Activated T-helper 17 cell treated with anti-CD3 and anti-CD28 coated beads, Interleukin-2, amount 50 U/mL, for 72 hours (primary cell): ENCODE results near the gene PYGO1. TPM values are rescaled to one million over a fixed set of nuclear protein-coding genes. Genes with fewer than 3 reads are reported as not detected.
"Not testable (repeated sequence)": the region's sequence is repeated elsewhere in the genome, so short reads cannot be mapped to it uniquely, and the experiment has no call there.

Source experiments
- ATAC-seq: fragments of 150-1000 bp; cut with Tn5 transposase; replicated peaks from 2 replicates; pipeline ENCODE4 v1.10.0; 2021; ENCODE audit warnings: mild to moderate bottlenecking, moderate library complexity
- H3K27ac Mint-ChIP-seq: one replicate; pipeline ENCODE4 v1.8.0; 2022; ENCODE audit warnings: mixed read lengths
- H3K27me3 Mint-ChIP-seq: one replicate; pipeline ENCODE4 v1.8.0; 2022; ENCODE audit warnings: mixed read lengths
- H3K36me3 Mint-ChIP-seq: one replicate; pipeline ENCODE4 v1.8.0; 2022; ENCODE audit warnings: low read depth, mild to moderate bottlenecking, mixed read lengths
- H3K4me1 Mint-ChIP-seq: one replicate; pipeline ENCODE4 v1.8.0; 2022; ENCODE audit warnings: mixed read lengths
- H3K4me3 Mint-ChIP-seq: one replicate; pipeline ENCODE4 v1.8.0; 2022; ENCODE audit warnings: mild to moderate bottlenecking, mixed read lengths
- H3K9me3 Mint-ChIP-seq: one replicate; pipeline ENCODE4 v1.8.0; 2022; ENCODE audit warnings: mixed read lengths
- total RNA-seq, 2 donors: library from RNA; stranded (reverse); gene quantifications; one replicate each; pipeline ENCODE4 v1.2.3, GENCODE V29; 2022

The PYGO1 gene
- total RNA-seq, 2 donors from 2014 or later: not detected

- H3K4me3 Mint-ChIP-seq: no peak overlapping the region
- peaks cover 15% of the 10 kb centered on the region for H3K27me3 Mint-ChIP-seq
- H3K27ac Mint-ChIP-seq: no peak overlapping the region
- no peaks in the 10 kb centered on the region for H3K36me3 Mint-ChIP-seq
- ATAC-seq: no peak
- H3K4me1 Mint-ChIP-seq: no peaks in the 10 kb centered on the region
- no peaks in the 10 kb centered on the region for H3K9me3 Mint-ChIP-seq
Measured at GRCh38 chr15:55535436-55535835, 52.7 kb downstream of the PYGO1 start.

DNA sequence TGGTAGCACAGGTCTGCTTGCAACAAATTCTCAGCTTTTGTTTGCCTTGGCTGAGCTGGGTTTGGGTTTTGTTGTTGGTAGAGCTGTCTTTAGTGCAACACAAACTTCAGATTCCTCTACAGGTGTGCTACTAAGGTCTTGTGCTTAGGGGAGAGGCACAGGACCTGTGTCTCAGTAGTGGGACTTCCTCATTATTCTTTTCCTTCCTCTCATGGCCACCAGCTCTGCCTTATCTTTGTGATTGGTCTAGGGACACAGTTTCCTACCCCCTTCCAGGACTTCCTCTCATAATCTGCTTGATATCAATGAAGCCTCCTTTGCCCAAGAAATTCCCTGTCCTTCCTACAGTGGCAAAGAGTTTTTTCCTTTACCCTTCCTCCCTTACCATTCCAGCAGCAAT is 55.2 kb downstream of the PYGO1 start:
- no peak overlapping the region for H3K4me3 Mint-ChIP-seq
- no peaks in the 10 kb centered on the region for H3K9me3 Mint-ChIP-seq
- H3K4me1 Mint-ChIP-seq: no peaks in the 10 kb centered on the region
- no peaks in the 10 kb centered on the region for H3K36me3 Mint-ChIP-seq
- ATAC-seq: no peak
- no peak overlapping the region for H3K27ac Mint-ChIP-seq
- H3K27me3 Mint-ChIP-seq: peaks cover 7% of the 10 kb centered on the region

- no peaks in the 10 kb centered on the region for H3K36me3 Mint-ChIP-seq
- no peak for ATAC-seq
- H3K27me3 Mint-ChIP-seq: peaks cover 8% of the 10 kb centered on the region
- no peaks in the 10 kb centered on the region for H3K4me1 Mint-ChIP-seq
- no peak overlapping the region for H3K4me3 Mint-ChIP-seq
- H3K27ac Mint-ChIP-seq: no peak overlapping the region
- H3K9me3 Mint-ChIP-seq: no peaks in the 10 kb centered on the region
Measured at GRCh38 chr15:55530861-55531313, 57.3 kb downstream of the PYGO1 start.

DNA sequence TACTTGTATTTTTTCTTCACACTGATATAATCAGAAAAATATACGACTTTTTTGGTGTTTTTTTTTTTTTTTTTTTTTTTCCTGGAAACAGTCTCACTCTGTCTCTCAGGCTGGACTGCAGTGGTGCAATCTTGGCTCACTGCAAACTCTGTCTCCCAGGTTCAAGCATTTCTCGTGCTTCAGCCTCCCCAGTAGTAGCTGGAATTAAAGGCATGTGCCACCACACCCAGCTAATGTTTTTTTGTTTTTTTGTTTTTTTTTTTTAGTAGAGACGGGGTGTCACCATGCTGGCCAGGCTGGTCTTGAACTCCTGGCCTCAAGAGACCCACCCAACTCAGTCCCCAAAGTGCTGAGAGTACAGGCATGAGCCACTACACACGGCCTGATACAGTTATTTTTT is 59.3 kb downstream of the PYGO1 start:
- no peak for ATAC-seq
- Mint-ChIP-seq H3K27me3 (peaks cover 21% of the 10 kb centered on the region), H3K4me1 (no peaks in the 10 kb centered on the region), H3K36me3 (no peaks in the 10 kb centered on the region), H3K4me3 (no peak overlapping the region), H3K9me3 (no peaks in the 10 kb centered on the region), H3K27ac (no peak overlapping the region)

- H3K36me3 Mint-ChIP-seq: no peaks in the 10 kb centered on the region
- no peak for ATAC-seq
- H3K9me3 Mint-ChIP-seq: no peaks in the 10 kb centered on the region
- no peaks in the 10 kb centered on the region for H3K4me1 Mint-ChIP-seq
- peaks cover 23% of the 10 kb centered on the region for H3K27me3 Mint-ChIP-seq
- no peak overlapping the region for H3K27ac Mint-ChIP-seq
- H3K4me3 Mint-ChIP-seq: no peak overlapping the region
Measured at GRCh38 chr15:55527150-55527549, 61.0 kb downstream of the PYGO1 start.

DNA sequence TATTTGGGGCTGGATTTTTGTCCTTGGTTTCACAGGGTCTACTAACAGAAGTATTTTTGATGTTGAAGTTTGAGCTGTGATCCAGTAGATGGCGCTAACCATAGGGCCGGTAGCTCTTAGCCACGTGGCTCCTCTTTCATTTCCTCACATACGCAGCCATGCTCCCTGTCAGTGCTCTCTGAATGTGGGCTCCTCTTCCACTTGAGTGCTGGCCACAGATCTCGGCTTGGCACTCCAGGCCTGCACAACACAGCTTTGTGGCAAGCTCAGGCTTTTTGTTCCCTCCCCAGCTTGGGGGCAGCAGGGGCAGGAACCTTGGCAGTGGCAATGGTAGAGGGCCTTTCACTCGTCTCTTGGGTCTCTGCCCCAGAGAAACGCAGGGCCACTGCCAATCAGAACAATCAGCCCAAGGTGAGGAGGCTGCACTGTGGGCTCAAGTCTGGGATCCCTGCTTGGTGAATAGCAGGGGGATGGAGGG is 61.5 kb downstream of the PYGO1 start:
- Mint-ChIP-seq H3K27ac (no peak overlapping the region), H3K27me3 (peaks cover 23% of the 10 kb centered on the region), H3K9me3 (no peaks in the 10 kb centered on the region), H3K36me3 (no peaks in the 10 kb centered on the region), H3K4me3 (no peak overlapping the region), H3K4me1 (no peaks in the 10 kb centered on the region)
- ATAC-seq: peak; percentile 34

- H3K36me3 Mint-ChIP-seq: no peaks in the 10 kb centered on the region
- ATAC-seq: no peak
- H3K9me3 Mint-ChIP-seq: no peaks in the 10 kb centered on the region
- H3K4me1 Mint-ChIP-seq: no peaks in the 10 kb centered on the region
- peaks cover 26% of the 10 kb centered on the region for H3K27me3 Mint-ChIP-seq
- no peak overlapping the region for H3K4me3 Mint-ChIP-seq
- no peak overlapping the region for H3K27ac Mint-ChIP-seq
Measured at GRCh38 chr15:55522742-55523450, 65.2 kb downstream of the PYGO1 start.

- Mint-ChIP-seq H3K9me3 (no peaks in the 10 kb centered on the region), H3K4me3 (no peak overlapping the region), H3K27me3 (peaks cover 11% of the 10 kb centered on the region), H3K36me3 (no peaks in the 10 kb centered on the region), H3K27ac (no peak overlapping the region), H3K4me1 (no peaks in the 10 kb centered on the region)
- ATAC-seq: no peak
Measured at GRCh38 chr15:55518641-55519040, 69.5 kb downstream of the PYGO1 start.

DNA sequence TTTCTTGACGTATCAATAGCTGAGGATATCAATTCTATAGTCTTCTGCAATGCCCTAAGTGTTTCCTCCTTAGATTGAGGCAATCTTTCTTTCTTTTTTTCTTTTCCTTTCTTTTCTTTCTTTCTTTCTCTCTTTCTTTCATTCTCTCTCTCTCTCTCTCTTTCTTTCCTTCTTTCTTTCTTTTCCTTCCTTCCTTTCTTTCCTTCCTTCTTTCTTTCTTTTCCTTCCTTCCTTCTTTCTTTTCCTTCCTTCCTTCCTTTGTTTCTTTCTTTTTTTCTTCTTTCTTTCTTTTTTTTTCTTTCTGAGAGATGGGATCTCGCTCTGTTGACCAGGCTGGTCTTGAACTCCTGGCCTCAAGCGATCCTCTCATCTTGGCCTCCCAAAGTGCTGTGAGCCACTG is 70.1 kb downstream of the PYGO1 start:
- no peak for ATAC-seq
- H3K9me3 Mint-ChIP-seq: no peaks in the 10 kb centered on the region
- H3K27me3 Mint-ChIP-seq: peaks cover 10% of the 10 kb centered on the region
- H3K27ac Mint-ChIP-seq: no peak overlapping the region
- no peak overlapping the region for H3K4me3 Mint-ChIP-seq
- H3K4me1 Mint-ChIP-seq: no peaks in the 10 kb centered on the region
- H3K36me3 Mint-ChIP-seq: no peaks in the 10 kb centered on the region

- Mint-ChIP-seq H3K4me1 (no peaks in the 10 kb centered on the region), H3K36me3 (no peaks in the 10 kb centered on the region), H3K9me3 (no peaks in the 10 kb centered on the region), H3K27me3 (peaks cover 11% of the 10 kb centered on the region), H3K27ac (no peak overlapping the region), H3K4me3 (no peak overlapping the region)
- ATAC-seq: no peak
Measured at GRCh38 chr15:55515991-55516776, 72.0 kb downstream of the PYGO1 start.

DNA sequence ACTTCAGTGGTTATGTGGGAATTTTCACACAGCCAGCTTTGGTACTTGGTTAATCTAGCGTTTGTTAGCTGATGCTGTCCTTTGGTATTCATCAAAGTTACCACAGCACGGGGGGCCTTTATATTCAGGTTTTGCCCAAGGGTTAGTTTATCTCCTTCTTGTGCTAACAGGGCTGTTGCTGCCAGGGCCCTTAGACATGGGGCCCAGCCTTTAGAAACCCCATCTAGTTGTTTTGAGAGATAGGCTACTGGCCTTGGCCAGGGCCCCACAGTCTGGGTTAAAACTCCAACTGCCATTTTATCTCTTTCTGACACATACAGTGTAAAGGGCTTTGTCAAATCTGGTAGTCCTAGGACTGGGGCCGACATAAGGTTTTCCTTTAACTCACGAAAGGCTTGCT is 72.7 kb downstream of the PYGO1 start:
- H3K9me3 Mint-ChIP-seq: no peaks in the 10 kb centered on the region
- H3K36me3 Mint-ChIP-seq: no peaks in the 10 kb centered on the region
- peaks cover 11% of the 10 kb centered on the region for H3K27me3 Mint-ChIP-seq
- H3K4me1 Mint-ChIP-seq: no peaks in the 10 kb centered on the region
- no peak overlapping the region for H3K27ac Mint-ChIP-seq
- no peak for ATAC-seq
- no peak overlapping the region for H3K4me3 Mint-ChIP-seq

DNA sequence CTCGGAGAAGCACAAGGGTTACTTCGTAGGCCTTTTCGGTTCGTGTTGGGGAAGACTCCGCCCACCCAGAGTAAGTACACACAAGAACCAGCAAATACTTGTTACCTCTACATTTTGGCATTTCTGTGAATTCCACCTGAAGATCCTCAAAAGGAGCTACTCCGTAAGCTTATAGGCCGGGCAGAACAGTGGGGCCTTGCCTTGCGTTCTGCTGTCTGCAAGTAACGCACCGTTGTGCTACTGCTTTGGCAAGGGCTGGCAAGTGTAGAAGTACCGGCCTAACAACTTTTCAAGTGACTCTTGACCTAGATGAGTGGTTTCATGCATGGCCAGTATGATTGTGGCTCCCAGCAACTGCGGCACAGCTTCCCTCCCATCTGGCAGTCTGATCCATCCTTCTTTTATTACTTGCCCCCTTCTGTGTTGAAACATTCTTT is 73.7 kb downstream of the PYGO1 start:
- H3K36me3 Mint-ChIP-seq: no peaks in the 10 kb centered on the region
- H3K9me3 Mint-ChIP-seq: no peaks in the 10 kb centered on the region
- no peaks in the 10 kb centered on the region for H3K4me1 Mint-ChIP-seq
- no peak for ATAC-seq
- H3K27me3 Mint-ChIP-seq: peaks cover 11% of the 10 kb centered on the region
- H3K4me3 Mint-ChIP-seq: no peak overlapping the region
- no peak overlapping the region for H3K27ac Mint-ChIP-seq

GRCh38 chr15:55513621-55514413 is 74.3 kb downstream of the PYGO1 start:
- not testable (repeated sequence) for H3K27ac Mint-ChIP-seq, H3K4me1 Mint-ChIP-seq, H3K36me3 Mint-ChIP-seq, ATAC-seq, H3K9me3 Mint-ChIP-seq, H3K4me3 Mint-ChIP-seq
- peaks cover 11% of the 10 kb centered on the region for H3K27me3 Mint-ChIP-seq

DNA sequence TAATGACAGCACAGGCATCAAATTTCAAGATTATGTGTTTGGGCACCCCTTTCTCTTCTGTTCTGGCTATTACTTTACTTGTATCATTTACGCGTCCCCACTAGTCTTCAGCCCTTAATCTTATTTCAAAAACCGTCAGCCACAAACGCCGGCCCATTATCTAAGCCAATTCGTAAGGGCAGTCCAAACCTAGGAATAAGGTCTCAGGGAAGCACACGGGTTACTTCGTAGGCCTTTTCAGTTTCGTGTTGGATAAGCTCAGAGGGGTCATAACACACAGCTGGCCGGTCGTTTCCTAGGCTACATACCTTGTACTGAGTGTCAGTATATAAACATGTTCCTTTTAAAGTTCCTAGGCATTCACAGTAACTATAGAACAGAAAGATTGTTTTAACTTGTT is 75.0 kb downstream of the PYGO1 start:
- H3K27ac Mint-ChIP-seq: no peak overlapping the region
- peaks cover 11% of the 10 kb centered on the region for H3K27me3 Mint-ChIP-seq
- H3K4me3 Mint-ChIP-seq: no peak overlapping the region
- H3K9me3 Mint-ChIP-seq: no peaks in the 10 kb centered on the region
- ATAC-seq: no peak
- no peaks in the 10 kb centered on the region for H3K36me3 Mint-ChIP-seq
- H3K4me1 Mint-ChIP-seq: no peaks in the 10 kb centered on the region
